Panc1 (cell line): ENCODE results near the gene KRTAP2-1. TPM values are rescaled to one million over a fixed set of nuclear protein-coding genes. Genes with fewer than 3 reads are reported as not detected.

Experiments used
- ATAC-seq: fragments of 200-7000 bp; cut with Tn5 transposase; 2 replicates; pipeline ENCODE4 v1.9.1; 2020; ENCODE audit warnings: mild to moderate bottlenecking, moderate library complexity
- BruUV-seq: library from RNA; stranded (reverse); fragments of 400-500 nt; replicated peaks from 2 replicates; lab custom pipeline; 2021; lab: Mats Ljungman, UMichigan
- CTCF ChIA-PET: fragments of 300-600 bp; sonication (Branson Sonifier 250); formaldehyde crosslinking; loops from one replicate; lab custom pipeline; 2022; ENCODE audit warnings: antibody characterized with exemption; lab: Charles Lee
- POLR2A ChIA-PET: fragments of 300-600 bp; sonication (Branson Sonifier 250); formaldehyde crosslinking; loops from one replicate; lab custom pipeline; 2022; ENCODE audit warnings: antibody characterized with exemption; lab: Charles Lee
- DNase-seq: peaks from one replicate; pipeline ENCODE4 v3.0.0-alpha.2; 2010; ENCODE audit warnings: low read depth, low spot score
- H3K27ac ChIP-seq: 2 replicates; pipeline ENCODE4 v1.5.1; 2011; ENCODE audit warnings: mild to moderate bottlenecking, low read length, inconsistent platforms
- H3K27me3 ChIP-seq: fragments of 200-500 bp; sonication (Bioruptor generic); 2 replicates; pipeline ENCODE4 v1.6.0; 2014; ENCODE audit warnings: low read length, inconsistent platforms; ENCODE audit not compliant: control insufficient read depth, insufficient read depth
- H3K36me3 ChIP-seq: fragments of 200-500 bp; sonication (Bioruptor generic); 2 replicates; pipeline ENCODE4 v1.5.1; 2014; ENCODE audit warnings: inconsistent platforms, mild to moderate bottlenecking, low read length, moderate library complexity; ENCODE audit not compliant: control insufficient read depth, insufficient read depth
- H3K4me1 ChIP-seq: 2 replicates; pipeline ENCODE4 v1.5.1; 2011; ENCODE audit warnings: inconsistent platforms, mild to moderate bottlenecking, low read length, moderate library complexity; ENCODE audit not compliant: control insufficient read depth, insufficient read depth
- H3K4me3 ChIP-seq, 2 experiments: 2 replicates each; pipeline ENCODE4 v1.5.1; 2011 to 2012; ENCODE audit warnings: low read depth in 2 of 2, low read length in 2 of 2, mild to moderate bottlenecking in 2 of 2, inconsistent platforms in 1 of 2, moderate library complexity in 1 of 2
- H3K9me3 ChIP-seq: fragments of 200-500 bp; sonication (Bioruptor generic); 2 replicates; pipeline ENCODE4 v1.5.1; 2014; ENCODE audit warnings: low read depth, mild to moderate bottlenecking, inconsistent platforms, low read length, moderate library complexity; ENCODE audit not compliant: control insufficient read depth, insufficient read depth
- CTCF ChIP-seq: fragments of 450-650 bp; IDR thresholded peaks from 2 replicates; pipeline ENCODE4 v1.5.1; 2017; ENCODE audit warnings: mild to moderate bottlenecking
- POLR2AphosphoS5 ChIP-seq: IDR thresholded peaks from 2 replicates; pipeline ENCODE4 v1.6.1; 2012; ENCODE audit warnings: mild to moderate bottlenecking, low read depth, low read length, moderate library complexity
- SIN3A ChIP-seq: IDR thresholded peaks from 2 replicates; pipeline ENCODE4 v1.6.1; 2012; ENCODE audit warnings: low read depth, mild to moderate bottlenecking, low read length, moderate library complexity, borderline replicate concordance; ENCODE audit not compliant: insufficient read depth
- TCF7L2 ChIP-seq: IDR thresholded peaks from 2 replicates; pipeline ENCODE4 v1.6.1; 2011; ENCODE audit warnings: mild to moderate bottlenecking, low read depth, low read length, inconsistent platforms
- in situ Hi-C: cut with HindIII; loops from 2 replicates; pipeline ENCODE4 v1.10.0; 2016; ENCODE audit warnings: low sequenced_read_pairs, low pct_unique_long_range_greater_than_20kb
- intact Hi-C: fragments of 100-400 bp; cut with micrococcal nuclease; formaldehyde crosslinking; loops from one replicate; pipeline ENCODE4 v1.10.0; 2022; ENCODE audit not compliant: unreplicated experiment
- total RNA-seq: library from RNA; stranded (reverse); gene quantifications from one replicate; pipeline ENCODE4 v1.2.1, GENCODE V29; 2021; ENCODE audit not compliant: unreplicated experiment
- TF ChIP-seq, protein P1 (sequence below), 2 experiments: IDR thresholded peaks; 2 replicates each; pipeline ENCODE4 v1.6.1; 2011 to 2012; ENCODE audit warnings: low read depth in 2 of 2, control low read depth in 1 of 2, low read length in 1 of 2, mild to moderate bottlenecking in 1 of 2, moderate library complexity in 1 of 2; ENCODE audit not compliant: insufficient read depth in 1 of 2

Gene KRTAP2-1
- total RNA-seq, 1 experiment from 2014 or later = not detected

DNA sequence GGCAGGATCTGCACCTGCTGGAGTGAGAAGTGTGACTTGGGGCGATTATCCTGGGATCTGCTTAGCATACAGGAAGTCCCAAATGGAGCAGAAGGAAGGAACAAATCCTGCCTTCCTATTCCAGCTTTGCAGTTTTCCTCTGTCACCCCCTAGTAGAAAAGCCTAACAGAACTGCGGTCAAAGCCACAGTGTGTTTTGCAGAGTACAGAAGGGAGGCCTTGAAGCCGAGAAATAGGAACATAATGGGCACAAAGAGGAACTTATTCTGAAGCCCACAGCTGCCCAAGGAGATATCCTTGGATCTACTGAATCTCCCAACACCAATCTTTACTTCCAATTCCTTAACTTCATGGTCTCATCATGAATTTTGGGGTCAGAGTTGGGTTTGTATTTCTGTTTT is 28.6 kb downstream of the KRTAP2-1 start:
- peaks cover under 1% of the 10 kb centered on the region; the same call in 1 of the 2 replicates for H3K27me3 ChIP-seq
- no peaks in the 10 kb centered on the region for H3K9me3 ChIP-seq
- H3K36me3 ChIP-seq = no peaks in the 10 kb centered on the region
- in situ Hi-C loops = no loop called here
- no peak for DNase-seq
- no peaks in the 10 kb centered on the region for H3K4me1 ChIP-seq
- intact Hi-C loops = no loop called here
- ATAC-seq = no peak
- no peak overlapping the region for H3K27ac ChIP-seq
- ChIA-PET POLR2A (interaction anchor here (0.6 kb wide), 1 partner anchor 44 kb away, joined by 5 read pairs; no protein-coding TSS in a partner anchor), CTCF (no interaction called here)
- no peak overlapping the region for H3K4me3 ChIP-seq
- no TSS peak for BruUV-seq
- TF ChIP-seq SIN3A (no peak), POLR2AphosphoS5 (no peak)

DNA sequence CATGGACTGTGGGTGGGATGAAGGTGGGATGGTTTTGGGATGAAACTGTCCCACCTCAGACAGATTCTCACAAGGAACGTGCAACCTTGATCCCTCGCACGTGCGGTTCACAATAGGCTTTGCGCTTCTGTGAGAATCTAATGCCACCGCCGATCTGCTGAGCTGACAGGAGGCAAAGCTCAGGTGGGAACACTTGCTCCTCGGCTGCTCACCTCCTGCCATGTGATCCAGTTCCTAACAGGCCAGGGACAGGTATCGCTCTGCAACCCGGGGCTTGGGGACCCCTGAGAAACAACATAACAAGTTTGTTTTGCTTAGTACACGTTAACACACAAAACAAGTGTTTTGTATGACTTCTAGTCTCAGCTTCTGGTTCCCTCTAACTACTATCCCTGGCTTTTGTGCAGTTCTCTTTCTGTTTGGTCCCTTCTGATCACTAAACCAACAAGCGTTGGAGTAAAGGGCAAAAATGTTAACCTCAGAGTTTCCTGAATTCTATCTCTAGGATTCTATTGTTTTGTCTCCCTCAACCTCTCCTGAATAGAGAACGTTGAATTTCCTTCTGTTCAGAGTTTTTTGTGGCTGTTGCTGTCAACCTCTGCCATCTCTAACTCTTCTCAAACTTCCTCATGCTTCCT is 30.4 kb downstream of the KRTAP2-1 start:
- no peaks in the 10 kb centered on the region for H3K9me3 ChIP-seq
- BruUV-seq = no TSS peak
- in situ Hi-C loops = no loop called here
- DNase-seq (no peak), ATAC-seq (no peak)
- no peaks in the 10 kb centered on the region for H3K36me3 ChIP-seq
- intact Hi-C loops = no loop called here
- H3K27ac ChIP-seq = no peak overlapping the region
- ChIA-PET CTCF (no interaction called here), POLR2A (no interaction called here)
- TF ChIP-seq POLR2AphosphoS5 = no peak
- no peak for TF ChIP-seq SIN3A
- no peak for TF ChIP-seq CTCF
- TF ChIP-seq, protein P1, sequence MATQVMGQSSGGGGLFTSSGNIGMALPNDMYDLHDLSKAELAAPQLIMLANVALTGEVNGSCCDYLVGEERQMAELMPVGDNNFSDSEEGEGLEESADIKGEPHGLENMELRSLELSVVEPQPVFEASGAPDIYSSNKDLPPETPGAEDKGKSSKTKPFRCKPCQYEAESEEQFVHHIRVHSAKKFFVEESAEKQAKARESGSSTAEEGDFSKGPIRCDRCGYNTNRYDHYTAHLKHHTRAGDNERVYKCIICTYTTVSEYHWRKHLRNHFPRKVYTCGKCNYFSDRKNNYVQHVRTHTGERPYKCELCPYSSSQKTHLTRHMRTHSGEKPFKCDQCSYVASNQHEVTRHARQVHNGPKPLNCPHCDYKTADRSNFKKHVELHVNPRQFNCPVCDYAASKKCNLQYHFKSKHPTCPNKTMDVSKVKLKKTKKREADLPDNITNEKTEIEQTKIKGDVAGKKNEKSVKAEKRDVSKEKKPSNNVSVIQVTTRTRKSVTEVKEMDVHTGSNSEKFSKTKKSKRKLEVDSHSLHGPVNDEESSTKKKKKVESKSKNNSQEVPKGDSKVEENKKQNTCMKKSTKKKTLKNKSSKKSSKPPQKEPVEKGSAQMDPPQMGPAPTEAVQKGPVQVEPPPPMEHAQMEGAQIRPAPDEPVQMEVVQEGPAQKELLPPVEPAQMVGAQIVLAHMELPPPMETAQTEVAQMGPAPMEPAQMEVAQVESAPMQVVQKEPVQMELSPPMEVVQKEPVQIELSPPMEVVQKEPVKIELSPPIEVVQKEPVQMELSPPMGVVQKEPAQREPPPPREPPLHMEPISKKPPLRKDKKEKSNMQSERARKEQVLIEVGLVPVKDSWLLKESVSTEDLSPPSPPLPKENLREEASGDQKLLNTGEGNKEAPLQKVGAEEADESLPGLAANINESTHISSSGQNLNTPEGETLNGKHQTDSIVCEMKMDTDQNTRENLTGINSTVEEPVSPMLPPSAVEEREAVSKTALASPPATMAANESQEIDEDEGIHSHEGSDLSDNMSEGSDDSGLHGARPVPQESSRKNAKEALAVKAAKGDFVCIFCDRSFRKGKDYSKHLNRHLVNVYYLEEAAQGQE (IDR thresholded peaks at IDR 0.05; ENCODE audit: insufficient read depth in 1 of 2, low read depth in 2 of 2, low read length in 1 of 2) = no peak
- no peak for TF ChIP-seq TCF7L2
- no peak overlapping the region for H3K4me3 ChIP-seq
- H3K4me1 ChIP-seq = no peaks in the 10 kb centered on the region
- no peaks in the 10 kb centered on the region; the same call in 1 of the 2 replicates for H3K27me3 ChIP-seq

DNA sequence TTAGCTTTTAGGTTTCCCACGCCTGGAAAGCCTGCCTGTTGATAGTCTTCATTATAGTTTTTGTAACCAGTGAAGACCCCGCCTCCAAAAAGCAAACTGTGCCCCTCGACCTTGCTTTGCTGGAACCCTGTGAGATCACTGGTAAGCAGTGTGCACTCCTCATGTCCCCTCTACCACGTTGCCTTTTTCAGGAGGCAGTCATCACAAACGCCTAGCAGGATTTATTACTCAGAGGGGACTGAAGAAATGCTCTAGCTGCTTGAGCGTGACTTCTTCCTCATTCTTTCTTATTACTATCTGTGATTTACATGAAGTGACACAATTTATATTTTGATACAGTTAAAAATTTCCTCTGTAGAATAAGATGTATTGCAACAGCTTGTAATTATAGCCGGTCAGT is 31.7 kb downstream of the KRTAP2-1 start:
- ATAC-seq = no peak
- intact Hi-C loops = no loop called here
- in situ Hi-C loops = no loop called here
- TF ChIP-seq CTCF = no peak
- TF ChIP-seq TCF7L2 = no peak
- Histone ChIP-seq H3K36me3 (no peaks in the 10 kb centered on the region), H3K4me1 (no peaks in the 10 kb centered on the region), H3K27ac (no peak overlapping the region), H3K4me3 (no peak overlapping the region), H3K27me3 (no peaks in the 10 kb centered on the region; the same call in 1 of the 2 replicates), H3K9me3 (no peaks in the 10 kb centered on the region)
- ChIA-PET CTCF (no interaction called here), POLR2A (no interaction called here)
- no TSS peak for BruUV-seq
- no peak for DNase-seq
